ENCODE measurements around the gene PARM1.

- no peak for TF ChIP-seq CTCF (IDR thresholded peaks at IDR 0.05)
- no peak for TF ChIP-seq EZH2 (IDR thresholded peaks at IDR 0.05)
Observed at GRCh38 chr4:75005727-75006126, 72.8 kb downstream of the PARM1 start.
